Neuron (in vitro differentiated cells): ENCODE data around the gene UQCRC2.
"Not testable (repeated sequence)": the region's sequence is repeated elsewhere in the genome, so short reads cannot be mapped to it uniquely, and the experiment has no call there.

Experiments used
- H2AFZ ChIP-seq: one replicate; pipeline ENCODE4 v1.6.1; 2013; ENCODE audit warnings: low read depth, mild to moderate bottlenecking, inconsistent platforms, low read length, moderate library complexity
- H3K27me3 ChIP-seq: one replicate; pipeline ENCODE4 v1.6.1; 2013; ENCODE audit warnings: low read length; ENCODE audit not compliant: insufficient read depth
- H3K36me3 ChIP-seq: one replicate; pipeline ENCODE4 v1.6.1; 2013; ENCODE audit warnings: low read length; ENCODE audit not compliant: insufficient read depth
- H3K4me1 ChIP-seq: one replicate; pipeline ENCODE4 v1.6.1; 2013; ENCODE audit warnings: low read length; ENCODE audit not compliant: insufficient read depth
- H3K4me3 ChIP-seq: 2 replicates; pipeline ENCODE4 v1.5.1; 2013; ENCODE audit warnings: mild to moderate bottlenecking, low read length, moderate library complexity
- H3K9me3 ChIP-seq: one replicate; pipeline ENCODE4 v1.6.1; 2013; ENCODE audit warnings: low read length

UQCRC2 gene

GRCh38 chr16:22007159-22007508 lies 54.0 kb downstream of the UQCRC2 start:
- H3K4me1 ChIP-seq = peaks cover 20% of the 10 kb centered on the region
- no peaks in the 10 kb centered on the region for H3K36me3 ChIP-seq
- H3K4me3 ChIP-seq = peak overlapping the region; percentile 91
- H3K27me3 ChIP-seq = no peaks in the 10 kb centered on the region
- no peaks in the 10 kb centered on the region for H3K9me3 ChIP-seq
- peak overlapping the region; percentile 90 for H2AFZ ChIP-seq

DNA sequence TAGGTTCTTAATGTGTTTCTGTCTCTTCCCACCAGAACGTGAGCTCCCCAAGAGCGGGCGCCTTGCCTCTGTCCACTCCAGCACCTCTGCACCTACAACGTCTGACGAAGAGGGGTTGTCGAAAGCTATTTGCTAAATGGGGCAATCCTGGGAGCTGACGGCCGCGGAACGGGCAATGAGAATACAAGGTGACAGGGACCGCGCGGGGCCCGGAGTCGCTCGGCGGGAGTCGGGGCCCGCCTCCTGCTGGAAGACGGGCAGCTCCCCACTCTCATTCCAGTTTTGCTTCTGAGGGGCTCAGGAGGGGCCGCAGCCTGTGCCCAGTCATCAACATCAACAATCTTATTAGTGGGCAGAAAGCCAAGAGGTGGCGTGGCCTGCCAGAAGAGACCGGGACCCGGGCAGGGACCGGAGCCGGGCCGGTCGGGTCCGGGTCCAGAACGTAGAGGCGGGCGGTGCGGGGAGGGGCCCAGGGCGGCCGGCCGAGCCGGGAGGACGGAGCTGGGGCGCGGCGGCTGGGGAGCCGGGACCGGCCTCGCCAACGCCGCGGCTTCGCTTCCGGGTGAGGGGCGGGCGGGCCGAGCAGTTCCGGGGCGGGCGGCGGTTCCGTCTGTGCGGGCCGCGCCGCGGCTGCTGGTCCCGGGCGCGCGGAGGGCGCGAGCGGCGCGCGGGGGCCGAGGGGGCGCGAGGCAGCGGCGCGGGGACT lies 54.5 kb downstream of the UQCRC2 start, which contains the start of gene MOSMO:
MOSMO (plus strand) TSS at position 603 of the 706 bp plus-strand sequence. CDS start 191 bp downstream, outside the sequence.
- H2AFZ ChIP-seq = peak within 1 kb of the TSS; percentile 90
- H3K4me1 ChIP-seq = peaks cover 20% of the 10 kb centered on the region
- H3K27me3 ChIP-seq = no peaks in the 10 kb centered on the region
- no peaks in the 10 kb centered on the region for H3K9me3 ChIP-seq
- H3K4me3 ChIP-seq = peak within 1 kb of the TSS; percentile 91
- no peaks in the 10 kb centered on the region for H3K36me3 ChIP-seq

GRCh38 chr16:22008215-22009059 lies 55.3 kb downstream of the UQCRC2 start:
- peaks cover 20% of the 10 kb centered on the region for H3K4me1 ChIP-seq
- H3K27me3 ChIP-seq = no peaks in the 10 kb centered on the region
- peak overlapping the region; percentile 27 for H2AFZ ChIP-seq
- H3K36me3 ChIP-seq = no peaks in the 10 kb centered on the region
- peak overlapping the region; percentile 91 for H3K4me3 ChIP-seq
- no peaks in the 10 kb centered on the region for H3K9me3 ChIP-seq

- Histone ChIP-seq H3K27me3 (no peaks in the 10 kb centered on the region), H3K36me3 (no peaks in the 10 kb centered on the region), H3K9me3 (no peaks in the 10 kb centered on the region), H3K4me3 (no peak overlapping the region), H2AFZ (no peak overlapping the region), H3K4me1 (peaks cover 15% of the 10 kb centered on the region)
These were observed 57.7 kb downstream of the UQCRC2 start for GRCh38 chr16:22010902-22011301.

DNA sequence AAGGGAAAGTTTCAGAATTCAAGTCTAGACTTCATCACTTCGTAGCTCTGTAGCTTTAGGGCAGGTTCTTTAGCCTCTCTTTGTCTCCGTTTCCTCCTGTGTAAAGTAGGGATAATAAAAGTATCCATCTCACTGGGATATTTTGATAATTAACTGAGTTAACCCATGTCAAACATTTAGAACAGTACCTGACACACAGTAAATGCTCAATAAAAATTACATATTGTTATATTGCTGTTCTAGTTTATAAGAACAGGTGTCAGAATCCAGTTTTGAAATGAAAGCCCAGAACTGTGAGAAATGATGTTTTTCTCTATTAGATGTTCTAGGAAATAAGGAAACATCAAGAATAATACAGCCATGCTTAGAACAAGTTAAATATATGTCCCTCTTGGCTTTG lies 59.1 kb downstream of the UQCRC2 start:
- H3K4me1 ChIP-seq = peaks cover 7% of the 10 kb centered on the region
- H3K36me3 ChIP-seq = no peaks in the 10 kb centered on the region
- no peak overlapping the region for H2AFZ ChIP-seq
- H3K9me3 ChIP-seq = no peaks in the 10 kb centered on the region
- H3K27me3 ChIP-seq = no peaks in the 10 kb centered on the region
- H3K4me3 ChIP-seq = no peak overlapping the region

DNA sequence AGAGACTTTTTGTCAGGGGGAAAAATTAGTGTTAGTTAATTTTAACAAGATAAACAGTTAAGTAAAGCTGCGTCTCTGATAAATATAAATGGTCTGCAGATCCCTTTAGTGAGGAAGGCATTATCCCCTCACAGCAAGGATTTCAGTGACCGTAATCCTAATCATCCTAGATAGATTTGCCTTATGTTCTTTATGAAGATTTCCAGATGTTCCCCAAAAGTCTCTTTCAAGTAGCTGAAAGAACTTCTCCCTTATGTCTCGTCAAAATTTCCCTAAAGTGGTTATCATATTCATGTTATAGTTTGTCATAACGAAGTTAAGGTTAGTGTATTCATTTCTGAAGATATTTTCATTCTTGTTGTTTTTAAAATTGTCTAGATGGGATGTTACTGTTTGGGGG lies 60.3 kb downstream of the UQCRC2 start:
- no peaks in the 10 kb centered on the region for H3K36me3 ChIP-seq
- no peak overlapping the region for H3K4me3 ChIP-seq
- peaks cover 5% of the 10 kb centered on the region for H3K4me1 ChIP-seq

DNA sequence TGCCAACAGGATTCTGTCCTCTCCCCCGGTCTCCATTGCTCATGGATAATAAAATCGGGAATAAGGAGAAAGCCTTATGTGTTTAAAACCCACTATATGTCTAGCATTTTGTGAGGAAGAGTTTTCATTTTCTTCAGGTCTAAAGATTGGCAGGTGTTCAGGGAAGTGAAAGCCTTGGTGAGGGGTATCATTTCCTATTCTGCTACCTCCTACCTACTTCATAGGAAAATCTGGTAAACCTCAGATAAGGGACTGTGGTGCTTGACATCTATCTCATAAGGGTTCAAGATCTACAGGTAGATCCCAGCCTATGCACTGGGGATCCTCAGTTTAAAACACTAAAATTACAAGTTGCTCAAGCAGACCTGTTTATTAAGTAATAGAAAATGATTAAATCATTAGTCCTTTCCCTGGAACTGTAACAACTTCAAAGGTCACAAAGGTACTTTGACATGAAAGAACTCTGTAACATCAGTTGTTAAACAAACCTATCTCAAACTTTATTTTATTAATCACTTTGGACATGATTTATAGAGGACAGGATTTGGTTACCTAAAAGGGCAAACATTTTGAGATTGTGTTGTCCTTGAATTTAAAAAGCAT lies 61.2 kb downstream of the UQCRC2 start:
- Histone ChIP-seq H2AFZ (no peak overlapping the region), H3K4me3 (no peak overlapping the region), H3K27me3 (no peaks in the 10 kb centered on the region), H3K4me1 (peaks cover under 1% of the 10 kb centered on the region), H3K36me3 (no peaks in the 10 kb centered on the region), H3K9me3 (no peaks in the 10 kb centered on the region)

More for the DNA sequence above, 60.3 kb downstream of the UQCRC2 start:
- H3K27me3 ChIP-seq = no peaks in the 10 kb centered on the region
- H2AFZ ChIP-seq = no peak overlapping the region
- no peaks in the 10 kb centered on the region for H3K9me3 ChIP-seq

DNA sequence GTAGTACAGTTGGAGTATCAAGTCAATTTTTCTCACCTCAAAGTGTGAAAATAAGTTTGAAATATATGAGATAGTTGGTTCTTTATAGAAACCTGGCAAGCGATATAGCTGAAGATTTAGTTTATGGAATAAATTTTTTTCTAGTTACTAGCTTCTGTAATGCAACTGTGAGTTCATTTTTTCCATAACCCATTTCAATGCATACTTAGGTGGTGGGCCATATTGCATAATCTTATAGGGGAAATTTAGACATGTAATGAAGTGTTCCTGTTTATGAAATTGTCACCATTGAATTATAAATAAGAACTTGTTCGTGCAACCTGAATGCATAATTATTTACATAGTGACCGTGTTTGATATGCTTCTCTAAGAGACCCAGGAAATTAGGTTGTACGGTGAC lies 63.8 kb downstream of the UQCRC2 start:
- Histone ChIP-seq H3K9me3 (no peaks in the 10 kb centered on the region), H3K36me3 (no peaks in the 10 kb centered on the region), H3K27me3 (no peaks in the 10 kb centered on the region), H3K4me1 (no peaks in the 10 kb centered on the region), H3K4me3 (no peak overlapping the region), H2AFZ (no peak overlapping the region)

GRCh38 chr16:22018559-22018958 lies 65.4 kb downstream of the UQCRC2 start:
- no peaks in the 10 kb centered on the region for H3K36me3 ChIP-seq
- H2AFZ ChIP-seq = no peak overlapping the region

DNA sequence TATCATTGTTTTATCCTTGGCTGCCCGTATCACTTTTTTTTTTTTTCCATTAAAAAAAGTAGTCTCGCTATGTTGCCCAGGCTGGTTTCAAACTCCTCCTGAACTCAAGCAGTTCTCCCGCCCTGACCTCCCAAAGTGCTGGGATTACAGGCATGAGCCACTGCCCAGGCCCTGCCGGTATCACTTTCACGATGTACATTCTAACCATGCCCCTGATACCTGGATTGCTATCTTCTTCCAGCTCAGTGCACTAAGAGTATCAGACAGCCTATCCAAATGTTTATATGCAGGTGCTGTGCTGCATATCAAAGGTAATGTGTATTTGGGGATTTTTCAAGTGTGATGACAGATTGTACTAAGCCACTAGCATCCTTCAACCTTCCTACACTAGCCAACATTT lies 69.0 kb downstream of the UQCRC2 start:
- H3K4me1 ChIP-seq = no peaks in the 10 kb centered on the region
- no peaks in the 10 kb centered on the region for H3K36me3 ChIP-seq
- no peaks in the 10 kb centered on the region for H3K27me3 ChIP-seq
- H2AFZ ChIP-seq = no peak overlapping the region
- H3K4me3 ChIP-seq = no peak overlapping the region
- no peaks in the 10 kb centered on the region for H3K9me3 ChIP-seq

More at GRCh38 chr16:22018559-22018958, 65.4 kb downstream of the UQCRC2 start:
- no peaks in the 10 kb centered on the region for H3K4me1 ChIP-seq
- no peaks in the 10 kb centered on the region for H3K27me3 ChIP-seq
- no peak overlapping the region for H3K4me3 ChIP-seq
- no peaks in the 10 kb centered on the region for H3K9me3 ChIP-seq

GRCh38 chr16:22023505-22023904 lies 70.3 kb downstream of the UQCRC2 start:
- Histone ChIP-seq H3K36me3 (no peaks in the 10 kb centered on the region), H3K27me3 (no peaks in the 10 kb centered on the region), H3K9me3 (no peaks in the 10 kb centered on the region), H3K4me3 (no peak overlapping the region), H2AFZ (no peak overlapping the region), H3K4me1 (peaks cover 1% of the 10 kb centered on the region)

DNA sequence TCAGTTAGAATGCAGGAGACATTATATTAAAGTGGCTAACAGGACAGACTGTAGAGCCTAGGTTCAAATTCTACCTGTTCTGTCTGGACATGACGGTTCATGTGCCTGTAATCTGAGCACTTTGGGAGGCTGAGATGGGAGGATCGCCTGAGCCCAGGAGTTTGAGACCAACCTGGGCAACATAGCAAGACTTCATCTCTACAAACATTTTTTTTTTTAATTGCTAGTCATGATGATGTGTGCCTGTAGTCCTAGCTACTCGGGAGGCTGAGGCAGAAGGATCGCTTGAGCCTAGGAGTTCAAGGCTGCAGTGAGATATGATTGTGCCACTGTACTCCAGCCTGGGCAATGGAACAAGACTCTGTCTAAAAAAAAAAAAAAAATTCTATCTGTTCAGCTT lies 71.6 kb downstream of the UQCRC2 start:
- H3K9me3 ChIP-seq, H3K4me1 ChIP-seq, H3K27me3 ChIP-seq, H2AFZ ChIP-seq, H3K36me3 ChIP-seq, H3K4me3 ChIP-seq: not testable (repeated sequence)

DNA sequence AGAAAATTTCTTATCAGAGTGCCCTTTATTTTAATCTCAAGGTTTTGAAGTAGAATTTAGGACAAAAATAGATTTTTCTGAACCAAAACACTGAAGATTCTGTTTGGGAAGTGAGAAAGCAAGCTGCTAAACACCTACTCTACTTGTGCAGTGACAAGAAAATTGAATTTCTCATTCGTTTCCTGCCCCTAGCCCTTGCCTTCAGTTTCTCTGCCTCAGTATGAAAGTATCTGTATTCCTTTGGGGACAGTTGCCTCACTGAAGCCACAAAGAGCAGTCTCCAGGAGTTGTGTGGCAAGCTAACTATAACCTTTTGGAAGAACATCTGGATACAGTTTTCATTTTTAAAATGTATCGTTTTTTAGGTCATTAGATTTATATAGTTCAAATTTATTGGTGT lies 74.5 kb downstream of the UQCRC2 start:
- Histone ChIP-seq H2AFZ (no peak overlapping the region), H3K36me3 (peaks cover 3% of the 10 kb centered on the region), H3K4me3 (no peak overlapping the region), H3K9me3 (no peaks in the 10 kb centered on the region), H3K4me1 (peaks cover 1% of the 10 kb centered on the region), H3K27me3 (no peaks in the 10 kb centered on the region)
